ENCODE measurements around the gene SKAP1.

The SKAP1 gene

GRCh38 chr17:48175692-48176470 lies 254.1 kb downstream of the SKAP1 start:
- Histone ChIP-seq H3K4me2 (ENCODE audit: low read length) (peak overlapping the region; percentile 21), H3K4me3 (ENCODE audit: low read length) (no peak overlapping the region), H3K9ac (ENCODE audit: low read depth, low read length) (peak overlapping the region; percentile 43), H3K4me1 (ENCODE audit: control insufficient read depth, insufficient read depth, low read length) (peaks cover 15% of the 10 kb centered on the region), H3K9me3 (replicated peaks; ENCODE audit: low read length) (no peaks in the 10 kb centered on the region), H3K27me3 (ENCODE audit: control insufficient read depth, insufficient read depth, low read length) (peaks cover 28% of the 10 kb centered on the region), H3K36me3 (ENCODE audit: insufficient read depth, low read length) (no peaks in the 10 kb centered on the region)

DNA sequence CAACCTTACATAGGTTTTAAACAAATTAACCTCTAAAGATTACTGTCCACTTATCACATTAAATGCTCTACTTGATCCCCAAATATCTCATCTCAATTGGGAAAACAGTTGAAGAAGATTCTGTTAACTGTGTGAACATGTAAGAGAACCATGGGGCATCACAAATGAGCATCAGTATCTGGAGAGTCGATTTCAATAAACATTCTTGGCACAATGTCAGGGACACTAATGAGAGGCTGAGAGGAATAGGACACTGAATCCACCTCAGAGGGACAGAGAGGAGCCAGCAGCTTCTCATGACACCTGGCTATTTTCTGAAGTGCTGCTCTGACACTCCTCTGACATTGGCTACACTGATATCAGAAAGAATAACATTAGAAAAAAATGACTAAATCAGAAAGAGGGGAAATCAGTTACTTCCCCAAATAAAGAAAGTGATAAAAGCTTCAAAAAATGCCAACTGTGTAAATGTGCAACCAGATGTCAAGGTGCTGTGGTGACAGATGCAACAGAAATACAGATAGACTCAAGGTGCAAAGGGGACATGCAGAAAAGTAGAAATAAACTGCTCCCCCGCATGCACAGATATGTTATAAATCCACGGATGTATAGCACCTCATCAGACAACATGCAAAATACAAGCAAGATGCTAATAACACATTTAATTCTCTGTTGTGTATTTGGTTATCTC lies 255.0 kb downstream of the SKAP1 start:
- no peaks in the 10 kb centered on the region for H3K9me3 ChIP-seq (replicated peaks; ENCODE audit: low read length)
- H3K9ac ChIP-seq (ENCODE audit: low read depth, low read length) = no peak overlapping the region
- H3K4me3 ChIP-seq (ENCODE audit: low read length) = no peak overlapping the region
- peaks cover 15% of the 10 kb centered on the region for H3K4me1 ChIP-seq (ENCODE audit: control insufficient read depth, insufficient read depth, low read length)
- H3K27me3 ChIP-seq (ENCODE audit: control insufficient read depth, insufficient read depth, low read length) = peaks cover 24% of the 10 kb centered on the region
- no peaks in the 10 kb centered on the region for H3K36me3 ChIP-seq (ENCODE audit: insufficient read depth, low read length)
- H3K4me2 ChIP-seq (ENCODE audit: low read length) = no peak overlapping the region

DNA sequence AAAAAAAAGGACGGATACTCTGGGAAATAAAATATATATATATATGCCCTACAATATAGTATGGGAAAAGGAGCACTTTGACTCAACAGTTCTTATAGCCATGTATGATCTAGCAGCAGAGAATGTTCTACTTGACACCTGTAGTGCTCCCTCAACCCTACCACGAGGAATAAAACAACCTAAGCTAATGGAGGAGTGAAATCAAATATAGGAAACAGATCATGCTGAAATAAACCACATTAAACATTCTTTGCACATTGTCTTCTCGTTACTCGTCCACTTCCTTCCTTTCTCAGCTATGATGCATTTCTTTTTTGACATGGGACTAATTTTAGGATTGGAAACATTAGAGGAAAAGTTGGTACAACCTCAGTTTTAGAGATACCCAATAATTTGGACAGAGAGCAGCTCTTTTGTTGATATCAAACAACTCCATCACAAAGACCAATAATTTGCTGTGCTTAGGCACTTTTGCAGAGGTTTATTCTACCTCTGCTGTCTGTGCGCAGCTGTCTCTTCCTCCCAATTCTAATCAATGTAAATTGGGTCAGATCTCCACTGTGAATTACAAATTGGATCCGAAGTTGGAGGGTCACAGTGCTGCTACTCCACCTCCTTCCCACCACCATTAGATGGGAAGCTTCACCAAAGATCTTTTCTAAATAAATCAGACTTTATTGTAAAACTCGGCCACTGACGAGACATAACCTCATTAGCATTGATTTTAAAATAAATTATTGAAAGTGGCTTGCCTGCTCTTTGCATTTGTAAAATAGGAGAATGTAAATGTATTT lies 256.6 kb downstream of the SKAP1 start:
- H3K4me2 ChIP-seq (ENCODE audit: low read length) = no peak overlapping the region
- peaks cover 23% of the 10 kb centered on the region for H3K27me3 ChIP-seq (ENCODE audit: control insufficient read depth, insufficient read depth, low read length)
- H3K36me3 ChIP-seq (ENCODE audit: insufficient read depth, low read length) = no peaks in the 10 kb centered on the region
- H3K4me1 ChIP-seq (ENCODE audit: control insufficient read depth, insufficient read depth, low read length) = peaks cover 15% of the 10 kb centered on the region
- no peak overlapping the region for H3K4me3 ChIP-seq (ENCODE audit: low read length)
- no peaks in the 10 kb centered on the region for H3K9me3 ChIP-seq (replicated peaks; ENCODE audit: low read length)
- no peak overlapping the region for H3K9ac ChIP-seq (ENCODE audit: low read depth, low read length)

- H3K27me3 ChIP-seq (ENCODE audit: control insufficient read depth, insufficient read depth, low read length) = peaks cover 49% of the 10 kb centered on the region
- no peaks in the 10 kb centered on the region for H3K36me3 ChIP-seq (ENCODE audit: insufficient read depth, low read length)
- no peaks in the 10 kb centered on the region for H3K4me1 ChIP-seq (ENCODE audit: control insufficient read depth, insufficient read depth, low read length)
- no peak overlapping the region for H3K9ac ChIP-seq (ENCODE audit: low read depth, low read length)
- H3K9me3 ChIP-seq (replicated peaks; ENCODE audit: low read length) = no peaks in the 10 kb centered on the region
- no peak overlapping the region for H3K4me3 ChIP-seq (ENCODE audit: low read length)
- no peak overlapping the region for H3K4me2 ChIP-seq (ENCODE audit: low read length)
Observed at GRCh38 chr17:48169926-48170325, 260.1 kb downstream of the SKAP1 start.

DNA sequence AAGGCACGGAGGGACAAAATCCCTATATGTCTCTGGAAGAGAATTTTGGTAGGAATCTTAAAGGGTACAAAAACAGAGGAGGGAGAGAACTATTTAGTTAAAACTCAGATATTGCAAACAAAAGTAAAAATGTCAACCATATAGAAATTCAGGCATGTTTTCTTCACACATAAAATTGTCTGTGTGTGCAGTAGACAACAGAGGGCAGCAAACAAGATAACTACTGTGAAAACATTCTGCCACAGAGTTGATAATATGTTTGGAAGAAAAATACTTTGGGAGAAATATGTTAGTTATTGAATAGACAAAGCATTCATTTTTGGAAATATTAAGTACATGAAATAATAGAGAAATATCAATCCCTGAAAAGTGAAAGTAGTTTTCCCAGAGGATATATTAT lies 266.2 kb downstream of the SKAP1 start:
- no peak overlapping the region for H3K4me3 ChIP-seq (ENCODE audit: low read length)
- H3K27me3 ChIP-seq (ENCODE audit: control insufficient read depth, insufficient read depth, low read length) = peaks cover 64% of the 10 kb centered on the region
- no peaks in the 10 kb centered on the region for H3K4me1 ChIP-seq (ENCODE audit: control insufficient read depth, insufficient read depth, low read length)
- no peaks in the 10 kb centered on the region for H3K36me3 ChIP-seq (ENCODE audit: insufficient read depth, low read length)
- no peak overlapping the region for H3K4me2 ChIP-seq (ENCODE audit: low read length)
- H3K9me3 ChIP-seq (replicated peaks; ENCODE audit: low read length) = no peaks in the 10 kb centered on the region
- H3K9ac ChIP-seq (ENCODE audit: low read depth, low read length) = no peak overlapping the region

- Histone ChIP-seq H3K36me3 (ENCODE audit: insufficient read depth, low read length) (no peaks in the 10 kb centered on the region), H3K4me1 (ENCODE audit: control insufficient read depth, insufficient read depth, low read length) (no peaks in the 10 kb centered on the region), H3K27me3 (ENCODE audit: control insufficient read depth, insufficient read depth, low read length) (peaks cover 59% of the 10 kb centered on the region), H3K4me2 (ENCODE audit: low read length) (no peak overlapping the region), H3K9me3 (replicated peaks; ENCODE audit: low read length) (no peaks in the 10 kb centered on the region), H3K9ac (ENCODE audit: low read depth, low read length) (no peak overlapping the region), H3K4me3 (ENCODE audit: low read length) (no peak overlapping the region)
Observed at GRCh38 chr17:48162946-48163506, 267.0 kb downstream of the SKAP1 start.

GRCh38 chr17:48162306-48162934 lies 267.6 kb downstream of the SKAP1 start:
- no peak overlapping the region for H3K4me2 ChIP-seq (ENCODE audit: low read length)
- no peaks in the 10 kb centered on the region for H3K9me3 ChIP-seq (replicated peaks; ENCODE audit: low read length)
- no peak overlapping the region for H3K4me3 ChIP-seq (ENCODE audit: low read length)
- no peaks in the 10 kb centered on the region for H3K4me1 ChIP-seq (ENCODE audit: control insufficient read depth, insufficient read depth, low read length)
- no peaks in the 10 kb centered on the region for H3K36me3 ChIP-seq (ENCODE audit: insufficient read depth, low read length)
- no peak overlapping the region for H3K9ac ChIP-seq (ENCODE audit: low read depth, low read length)
- H3K27me3 ChIP-seq (ENCODE audit: control insufficient read depth, insufficient read depth, low read length) = peaks cover 54% of the 10 kb centered on the region

DNA sequence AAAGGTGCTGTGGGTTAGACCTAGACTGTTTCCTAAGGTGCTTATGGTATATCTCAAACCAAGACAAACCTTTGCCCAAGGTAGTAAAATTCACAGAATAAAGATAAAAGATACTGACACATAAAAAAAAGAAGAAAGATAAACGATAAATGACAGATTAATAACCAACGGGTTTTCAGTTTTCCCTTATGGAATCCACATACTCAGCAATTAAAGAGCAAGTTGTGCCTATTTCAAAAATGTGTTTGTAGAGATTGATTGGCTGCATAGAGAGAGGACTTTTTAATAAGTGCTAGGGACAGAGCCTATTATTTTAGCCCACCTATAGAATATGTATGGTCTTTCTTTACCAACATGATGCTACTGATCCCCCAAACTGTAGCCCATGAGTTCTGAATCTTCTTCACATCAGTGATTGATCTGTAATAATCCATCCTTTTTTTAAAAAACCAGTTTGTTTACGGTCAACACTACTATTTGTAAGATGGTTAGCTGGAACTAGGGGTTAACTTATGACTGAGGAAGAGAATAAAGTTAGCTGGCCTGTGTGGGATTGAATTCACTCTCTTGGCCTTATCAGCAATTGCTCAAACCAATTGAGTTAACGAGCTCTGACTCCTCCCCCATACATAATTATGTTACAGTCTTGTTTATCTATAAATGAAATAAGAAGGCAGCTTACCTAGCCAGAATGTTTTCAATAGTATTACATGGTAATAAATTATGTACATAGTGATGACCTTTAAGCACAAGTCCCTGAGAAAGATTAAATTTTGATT lies 268.7 kb downstream of the SKAP1 start:
- H3K9ac ChIP-seq (ENCODE audit: low read depth, low read length) = no peak overlapping the region
- no peaks in the 10 kb centered on the region for H3K9me3 ChIP-seq (replicated peaks; ENCODE audit: low read length)
- no peak overlapping the region for H3K4me2 ChIP-seq (ENCODE audit: low read length)
- no peak overlapping the region for H3K4me3 ChIP-seq (ENCODE audit: low read length)
- H3K27me3 ChIP-seq (ENCODE audit: control insufficient read depth, insufficient read depth, low read length) = peaks cover 49% of the 10 kb centered on the region
- H3K4me1 ChIP-seq (ENCODE audit: control insufficient read depth, insufficient read depth, low read length) = no peaks in the 10 kb centered on the region
- no peaks in the 10 kb centered on the region for H3K36me3 ChIP-seq (ENCODE audit: insufficient read depth, low read length)

DNA sequence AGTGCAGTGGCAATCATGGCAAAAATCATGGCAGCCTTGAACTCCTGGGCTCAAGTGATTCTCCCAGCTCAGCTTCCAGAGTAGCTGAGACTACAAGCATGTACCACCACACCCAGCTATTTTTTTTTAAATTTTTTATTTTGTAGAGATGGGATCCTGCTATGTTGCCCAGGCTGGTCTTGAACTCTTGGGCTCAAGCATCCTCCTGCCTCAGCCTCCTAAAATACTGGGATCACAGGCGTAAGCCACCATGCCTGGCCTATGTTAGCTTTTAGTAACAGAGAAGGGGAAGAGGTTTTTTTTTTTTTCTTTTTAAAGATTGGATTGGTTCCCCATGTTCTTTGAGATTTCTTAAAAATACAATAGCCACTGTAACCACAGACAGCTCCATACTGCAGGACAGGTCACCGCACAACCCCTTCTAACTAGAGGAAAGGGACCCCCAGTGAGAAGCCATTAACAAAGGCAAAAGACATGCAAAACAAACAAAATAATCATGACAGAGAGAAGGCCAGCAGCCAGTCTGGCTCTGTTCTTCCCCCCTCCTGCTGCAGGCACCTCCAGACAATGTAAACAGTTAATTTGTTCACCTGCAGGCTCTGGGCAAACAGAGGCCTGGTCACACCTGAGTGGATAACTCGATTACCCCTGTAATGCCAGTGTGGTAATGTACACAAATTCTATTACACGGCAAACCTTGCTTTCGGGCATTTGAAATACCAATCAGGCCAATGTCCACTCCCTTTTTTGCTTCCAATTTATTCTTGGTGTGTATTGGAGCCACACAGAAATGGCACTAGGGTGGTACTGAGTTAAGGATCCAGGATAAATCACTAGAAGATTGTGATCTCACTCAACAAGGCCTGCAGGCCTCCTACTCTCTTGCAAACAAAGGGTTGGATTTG lies 269.6 kb downstream of the SKAP1 start:
- no peak overlapping the region for H3K9ac ChIP-seq (ENCODE audit: low read depth, low read length)
- no peaks in the 10 kb centered on the region for H3K4me1 ChIP-seq (ENCODE audit: control insufficient read depth, insufficient read depth, low read length)
- no peaks in the 10 kb centered on the region for H3K36me3 ChIP-seq (ENCODE audit: insufficient read depth, low read length)
- no peak overlapping the region for H3K4me2 ChIP-seq (ENCODE audit: low read length)
- no peaks in the 10 kb centered on the region for H3K9me3 ChIP-seq (replicated peaks; ENCODE audit: low read length)
- peaks cover 49% of the 10 kb centered on the region for H3K27me3 ChIP-seq (ENCODE audit: control insufficient read depth, insufficient read depth, low read length)
- H3K4me3 ChIP-seq (ENCODE audit: low read length) = no peak overlapping the region

GRCh38 chr17:48159232-48159631 lies 270.8 kb downstream of the SKAP1 start:
- no peak overlapping the region for H3K9ac ChIP-seq (ENCODE audit: low read depth, low read length)
- H3K36me3 ChIP-seq (ENCODE audit: insufficient read depth, low read length) = no peaks in the 10 kb centered on the region
- no peaks in the 10 kb centered on the region for H3K9me3 ChIP-seq (replicated peaks; ENCODE audit: low read length)
- H3K27me3 ChIP-seq (ENCODE audit: control insufficient read depth, insufficient read depth, low read length) = peaks cover 45% of the 10 kb centered on the region
- no peaks in the 10 kb centered on the region for H3K4me1 ChIP-seq (ENCODE audit: control insufficient read depth, insufficient read depth, low read length)
- no peak overlapping the region for H3K4me2 ChIP-seq (ENCODE audit: low read length)
- H3K4me3 ChIP-seq (ENCODE audit: low read length) = no peak overlapping the region

Measured in skeletal muscle satellite cell (primary cell).